WTC11 (cell line): ENCODE measurements around the gene RXFP2. TPM values are rescaled to one million over a fixed set of nuclear protein-coding genes. Genes with fewer than 3 reads are reported as not detected.

Experiments used
- ATAC-seq: fragments of 200-7000 bp; cut with Tn5 transposase; 2 replicates; pipeline ENCODE4 v1.10.0; 2021; ENCODE audit warnings: mild to moderate bottlenecking, moderate library complexity
- Bru-seq: library from RNA; stranded (reverse); fragments of 400-500 nt; gene quantifications from one replicate; lab custom pipeline; 2021; lab: Mats Ljungman, UMichigan
- CTCF ChIA-PET: fragments of 300-600 bp; sonication (Branson Sonifier 250); formaldehyde crosslinking; loops from one replicate; lab custom pipeline; 2021; ENCODE audit warnings: antibody characterized with exemption; lab: Charles Lee
- POLR2A ChIA-PET: fragments of 350-600 bp; sonication (Branson Sonifier 250); formaldehyde crosslinking; loops from one replicate; lab custom pipeline; 2021; ENCODE audit warnings: antibody characterized with exemption; lab: Charles Lee
- DNase-seq: peaks from one replicate; pipeline ENCODE4 v3.0.0; 2021; ENCODE audit warnings: low spot score
- H3K27ac Mint-ChIP-seq: 2 replicates; pipeline ENCODE4 v1.8.0; 2021; ENCODE audit warnings: mixed read lengths
- H3K27me3 Mint-ChIP-seq: 2 replicates; pipeline ENCODE4 v1.8.0; 2021; ENCODE audit warnings: low read depth, mild to moderate bottlenecking, moderate library complexity, mixed read lengths
- H3K36me3 Mint-ChIP-seq: 2 replicates; pipeline ENCODE4 v1.8.0; 2021; ENCODE audit warnings: mixed read lengths
- H3K4me1 Mint-ChIP-seq: 2 replicates; pipeline ENCODE4 v1.8.0; 2022; ENCODE audit warnings: mixed read lengths
- H3K4me3 Mint-ChIP-seq: 2 replicates; pipeline ENCODE4 v1.8.0; 2021; ENCODE audit warnings: mild to moderate bottlenecking, moderate library complexity, mixed read lengths
- H3K9me3 Mint-ChIP-seq: 2 replicates; pipeline ENCODE4 v1.8.0; 2021; ENCODE audit warnings: mixed read lengths
- ATF2 ChIP-seq: sonication (generic); formaldehyde crosslinking; IDR thresholded peaks from 2 replicates; pipeline ENCODE4 v1.8.1; 2022; ENCODE audit warnings: low read depth, missing genetic modification reagents, borderline replicate concordance
- CBFB ChIP-seq: sonication (generic); formaldehyde crosslinking; IDR thresholded peaks from 2 replicates; pipeline ENCODE4 v1.8.1; 2022; ENCODE audit warnings: mild to moderate bottlenecking, low read depth, missing genetic modification reagents
- CDX4 ChIP-seq: fragments of 250-450 bp; sonication (Bioruptor Pico); IDR thresholded peaks from 2 replicates; pipeline ENCODE4 v1.9.0; 2021; ENCODE audit warnings: moderate library complexity, mild to moderate bottlenecking, inconsistent platforms, borderline replicate concordance
- CREM ChIP-seq: sonication (generic); formaldehyde crosslinking; IDR thresholded peaks from 2 replicates; pipeline ENCODE4 v1.8.1; 2022; ENCODE audit warnings: mild to moderate bottlenecking, missing genetic modification reagents, moderate library complexity
- CTCF ChIP-seq: fragments of 200-600 bp; IDR thresholded peaks from 2 replicates; pipeline ENCODE4 v1.8.0; 2022; ENCODE audit warnings: antibody characterized with exemption
- E2F4 ChIP-seq: sonication (generic); formaldehyde crosslinking; IDR thresholded peaks from 2 replicates; pipeline ENCODE4 v1.8.1; 2022; ENCODE audit warnings: low read depth, mild to moderate bottlenecking, moderate library complexity, missing genetic modification reagents, borderline replicate concordance
- ELF4 ChIP-seq: sonication (generic); formaldehyde crosslinking; IDR thresholded peaks from 2 replicates; pipeline ENCODE4 v1.8.1; 2022; ENCODE audit warnings: low read depth, mild to moderate bottlenecking, moderate library complexity, missing genetic modification reagents
- ETV6 ChIP-seq: sonication (generic); formaldehyde crosslinking; IDR thresholded peaks from 2 replicates; pipeline ENCODE4 v1.8.1; 2022; ENCODE audit warnings: mild to moderate bottlenecking, missing genetic modification reagents
- FOXJ3 ChIP-seq: sonication (generic); formaldehyde crosslinking; IDR thresholded peaks from 2 replicates; pipeline ENCODE4 v1.9.0; 2021; ENCODE audit warnings: missing genetic modification reagents, mild to moderate bottlenecking, borderline replicate concordance
- FOXP1 ChIP-seq: sonication (generic); formaldehyde crosslinking; IDR thresholded peaks from 2 replicates; pipeline ENCODE4 v1.8.0; 2022; ENCODE audit warnings: missing genetic modification reagents, mild to moderate bottlenecking, moderate library complexity, borderline replicate concordance
- GABPB1 ChIP-seq: sonication (generic); formaldehyde crosslinking; IDR thresholded peaks from 2 replicates; pipeline ENCODE4 v1.8.1; 2023; ENCODE audit warnings: mild to moderate bottlenecking, missing genetic modification reagents
- GRHL2 ChIP-seq: fragments of 250-450 bp; sonication (Bioruptor Pico); IDR thresholded peaks from 2 replicates; pipeline ENCODE4 v1.8.0; 2022; ENCODE audit warnings: mild to moderate bottlenecking, moderate library complexity; ENCODE audit not compliant: insufficient replicate concordance, severe bottlenecking
- IRF1 ChIP-seq: sonication (generic); formaldehyde crosslinking; IDR thresholded peaks from 2 replicates; pipeline ENCODE4 v1.8.0; 2023; ENCODE audit warnings: missing genetic modification reagents
- MYBL2 ChIP-seq: sonication (generic); formaldehyde crosslinking; IDR thresholded peaks from 2 replicates; pipeline ENCODE4 v1.8.1; 2023; ENCODE audit warnings: mild to moderate bottlenecking, moderate library complexity, missing genetic modification reagents
- NFYB ChIP-seq: sonication (generic); formaldehyde crosslinking; conservative IDR thresholded peaks from 2 replicates; pipeline ENCODE4 v1.8.0; 2022; ENCODE audit warnings: low read depth, missing genetic modification reagents
- NR1H2 ChIP-seq: sonication (generic); formaldehyde crosslinking; IDR thresholded peaks from 2 replicates; pipeline ENCODE4 v1.9.0; 2021; ENCODE audit warnings: mild to moderate bottlenecking, moderate library complexity, missing genetic modification reagents
- NR3C1 ChIP-seq: sonication (generic); formaldehyde crosslinking; conservative IDR thresholded peaks from 2 replicates; pipeline ENCODE4 v1.8.1; 2023; ENCODE audit warnings: low read depth, mild to moderate bottlenecking, missing genetic modification reagents
- PREB ChIP-seq: sonication (generic); formaldehyde crosslinking; IDR thresholded peaks from 2 replicates; pipeline ENCODE4 v1.8.1; 2022; ENCODE audit warnings: mild to moderate bottlenecking, missing genetic modification reagents, moderate library complexity, borderline replicate concordance
- SMAD3 ChIP-seq: sonication (generic); formaldehyde crosslinking; IDR thresholded peaks from 2 replicates; pipeline ENCODE4 v1.8.0; 2022; ENCODE audit warnings: missing genetic modification reagents, mild to moderate bottlenecking, borderline replicate concordance
- TP53 ChIP-seq: sonication (generic); formaldehyde crosslinking; IDR thresholded peaks from 2 replicates; pipeline ENCODE4 v1.8.1; 2023; ENCODE audit warnings: mild to moderate bottlenecking, missing genetic modification reagents
- USF1 ChIP-seq: sonication (generic); formaldehyde crosslinking; IDR thresholded peaks from 2 replicates; pipeline ENCODE4 v1.8.0; 2022; ENCODE audit warnings: mild to moderate bottlenecking, missing genetic modification reagents
- ZBTB21 ChIP-seq: sonication (generic); formaldehyde crosslinking; IDR thresholded peaks from 2 replicates; pipeline ENCODE4 v1.8.1; 2023; ENCODE audit warnings: mild to moderate bottlenecking, missing genetic modification reagents, borderline replicate concordance
- ZMAT4 ChIP-seq: fragments of 250-450 bp; sonication (Bioruptor Pico); IDR thresholded peaks from 2 replicates; pipeline ENCODE4 v1.9.0; 2021; ENCODE audit warnings: mild to moderate bottlenecking
- ZNF138 ChIP-seq: sonication (generic); formaldehyde crosslinking; conservative IDR thresholded peaks from 2 replicates; pipeline ENCODE4 v1.8.1; 2022; ENCODE audit warnings: mild to moderate bottlenecking, moderate library complexity, missing genetic modification reagents
- ZNF232 ChIP-seq: sonication (generic); formaldehyde crosslinking; IDR thresholded peaks from 2 replicates; pipeline ENCODE4 v1.8.0; 2022; ENCODE audit warnings: mild to moderate bottlenecking, missing genetic modification reagents
- ZSCAN18 ChIP-seq: fragments of 250-450 bp; sonication (Bioruptor Pico); IDR thresholded peaks from 2 replicates; pipeline ENCODE4 v2.1.2; 2022; ENCODE audit warnings: mild to moderate bottlenecking, moderate library complexity
- long read RNA-seq, 3 experiments: library from RNA in 1 of 3; library from capped mRNA in 1 of 3; library from polyadenylated mRNA in 1 of 3; unstranded in 2 of 3; stranded (forward) in 1 of 3; transcript quantifications; one replicate each; pipeline ENCODE4 v2.0.0, GENCODE V29; 2021
- total RNA-seq: library from RNA; stranded (reverse); gene quantifications from 3 replicates; pipeline ENCODE4 v1.2.3, GENCODE V29; 2021

Gene RXFP2
- total RNA-seq: not detected in 3 replicates
- Bru-seq, nascent RNA: not detected
- long read RNA-seq, experiment 1: 0 reads
- long read RNA-seq, experiment 2: 0 reads
- long read RNA-seq, experiment 3: 0 reads

- TF ChIP-seq ZBTB21 (CRISPR knock-in tag) (no peak), NR1H2 (CRISPR knock-in tag) (no peak), USF1 (CRISPR knock-in tag) (no peak), FOXP1 (no peak), GRHL2 (no peak), ELF4 (no peak), NFYB (no peak), ZMAT4 (CRISPR knock-in tag) (no peak), TP53 (no peak), ZNF232 (CRISPR knock-in tag) (no peak), NR3C1 (CRISPR knock-in tag) (no peak), FOXJ3 (CRISPR knock-in tag) (no peak), ETV6 (CRISPR knock-in tag) (no peak), ATF2 (CRISPR knock-in tag) (no peak), CREM (CRISPR knock-in tag) (no peak), PREB (CRISPR knock-in tag) (no peak), CBFB (no peak)
- TF ChIP-seq, all 79 proteins: peak for 0
- no peak within 1 kb of the TSS for H3K27ac Mint-ChIP-seq
- no peak within 1 kb of the TSS for H3K4me3 Mint-ChIP-seq
- ChIA-PET POLR2A (no interaction called here), CTCF (no interaction called here)
- no peaks in the 10 kb centered on the region for H3K36me3 Mint-ChIP-seq
- peaks cover 3% of the 10 kb centered on the region; the same call in 1 of the 2 replicates for H3K9me3 Mint-ChIP-seq
- ATAC-seq (no peak), DNase-seq (no peak)
- peaks cover 7% of the 10 kb centered on the region for H3K4me1 Mint-ChIP-seq
- H3K27me3 Mint-ChIP-seq: no peaks in the 10 kb centered on the region
Observed at GRCh38 chr13:31739226-31739625, at the start of gene RXFP2. Gene RXFP2, plus strand, starts transcription at chr13:31739526. Its CDS starts 87 bp downstream, at chr13:31739613.

GRCh38 chr13:31697290-31697689, 42.0 kb upstream of the RXFP2 start:
- ATAC-seq: no peak
- peaks cover 33% of the 10 kb centered on the region for H3K9me3 Mint-ChIP-seq
- H3K27ac Mint-ChIP-seq: no peak overlapping the region
- no peaks in the 10 kb centered on the region for H3K27me3 Mint-ChIP-seq
- peaks cover 24% of the 10 kb centered on the region for H3K4me1 Mint-ChIP-seq
- CTCF ChIA-PET: interaction anchor here (1.0 to 1.2 kb wide), 2 partner anchors 22 to 159 kb away, joined by 3 to 4 read pairs; no protein-coding TSS in a partner anchor
- H3K36me3 Mint-ChIP-seq: peaks cover 20% of the 10 kb centered on the region
- no peak overlapping the region for H3K4me3 Mint-ChIP-seq
- POLR2A ChIA-PET: no interaction called here
- no peak for DNase-seq
- TF ChIP-seq ZSCAN18 (CRISPR knock-in tag): no peak
- no peak for TF ChIP-seq SMAD3 (CRISPR knock-in tag)
- TF ChIP-seq MYBL2: no peak
- no peak for TF ChIP-seq ZMAT4 (CRISPR knock-in tag)
- TF ChIP-seq CTCF: no peak
- TF ChIP-seq ZNF138: no peak
- TF ChIP-seq FOXJ3 (CRISPR knock-in tag): no peak
- TF ChIP-seq E2F4 (CRISPR knock-in tag): no peak
- TF ChIP-seq GABPB1 (CRISPR knock-in tag): no peak
- no peak for TF ChIP-seq IRF1
- TF ChIP-seq CDX4 (CRISPR knock-in tag): no peak
